ENCODE results near the gene FARS2.

GRCh38 chr6:5809450-5809849 lies 548.1 kb downstream of the FARS2 start:
- TF ChIP-seq GATA2 (IDR thresholded peaks at IDR 0.05; ENCODE audit: low read depth, low read length) (no peak), GATA3 (IDR thresholded peaks at IDR 0.05; ENCODE audit: low read depth, low read length) (no peak)
